Osteoblast (primary cell): Measurements from ENCODE around the gene EPC2. TPM values are rescaled to one million over a fixed set of nuclear protein-coding genes. Genes with fewer than 3 reads are reported as not detected.

Experiments
- DNase-seq: peaks from one replicate; pipeline ENCODE4 v3.0.0; 2011; ENCODE audit warnings: low spot score, mixed read lengths; ENCODE audit not compliant: insufficient read length; ENCODE audit errors: missing footprints
- H2AFZ ChIP-seq: 2 replicates; pipeline ENCODE4 v1.6.0; 2011; ENCODE audit warnings: mild to moderate bottlenecking, low read length
- H3K27ac ChIP-seq: 2 replicates; pipeline ENCODE4 v1.5.1; 2011; ENCODE audit warnings: mild to moderate bottlenecking, low read depth, low read length, moderate library complexity
- H3K27me3 ChIP-seq: 2 replicates; pipeline ENCODE4 v1.6.0; 2012; ENCODE audit warnings: mild to moderate bottlenecking, control low read depth, inconsistent platforms, low read length, moderate library complexity; ENCODE audit not compliant: insufficient read depth
- H3K36me3 ChIP-seq: 2 replicates; pipeline ENCODE4 v1.5.1; 2011; ENCODE audit warnings: mild to moderate bottlenecking, low read length, control low read depth, moderate library complexity; ENCODE audit not compliant: insufficient read depth
- H3K4me1 ChIP-seq: 2 replicates; pipeline ENCODE4 v1.5.1; 2011; ENCODE audit warnings: mild to moderate bottlenecking, low read length, control low read depth, moderate library complexity; ENCODE audit not compliant: insufficient read depth
- H3K4me2 ChIP-seq: 2 replicates; pipeline ENCODE4 v1.6.0; 2011; ENCODE audit warnings: mild to moderate bottlenecking, low read length; ENCODE audit not compliant: insufficient read depth
- H3K4me3 ChIP-seq: fragments of 200-600 bp; sonication (generic); 3 replicates; pipeline ENCODE4 v1.5.1; 2012; ENCODE audit warnings: mild to moderate bottlenecking, low read length, inconsistent platforms; ENCODE audit not compliant: insufficient read depth
- H3K79me2 ChIP-seq: 2 replicates; pipeline ENCODE4 v1.6.0; 2012; ENCODE audit warnings: mild to moderate bottlenecking, low read length, control low read depth, inconsistent platforms; ENCODE audit not compliant: insufficient read depth
- H3K9me3 ChIP-seq: 2 replicates; pipeline ENCODE4 v1.5.1; 2011; ENCODE audit warnings: low read depth, low read length, control low read depth
- H4K20me1 ChIP-seq: 2 replicates; pipeline ENCODE4 v1.6.0; 2012; ENCODE audit warnings: mild to moderate bottlenecking, low read length, control low read depth; ENCODE audit not compliant: insufficient read depth
- CTCF ChIP-seq: IDR thresholded peaks from 2 replicates; pipeline ENCODE4 v1.5.1; 2011; ENCODE audit warnings: mild to moderate bottlenecking, low read depth, low read length, moderate library complexity; ENCODE audit errors: extremely low read depth
- total RNA-seq: library from RNA; depleted of rRNA; stranded (reverse); fragments of >200 nt; gene quantifications from 2 replicates; pipeline ENCODE4 v1.2.3, GENCODE V29; 2012

Gene EPC2
- total RNA-seq, 1 donor = 29.3 TPM

GRCh38 chr2:148613231-148614013 lies 31.1 kb upstream of the EPC2 start:
- TF ChIP-seq CTCF = no peak
- H4K20me1 ChIP-seq = no peaks in the 10 kb centered on the region
- no peaks in the 10 kb centered on the region for H3K79me2 ChIP-seq
- peaks cover 10% of the 10 kb centered on the region for H3K4me1 ChIP-seq
- no peaks in the 10 kb centered on the region for H3K36me3 ChIP-seq
- no peak overlapping the region for H3K4me3 ChIP-seq
- no peak for DNase-seq
- H3K9me3 ChIP-seq = no peaks in the 10 kb centered on the region
- H3K27ac ChIP-seq = no peak overlapping the region
- no peak overlapping the region for H3K4me2 ChIP-seq
- peaks cover 4% of the 10 kb centered on the region for H3K27me3 ChIP-seq
- peak overlapping the region; percentile 62 for H2AFZ ChIP-seq

GRCh38 chr2:148614014-148614321 lies 30.6 kb upstream of the EPC2 start:
- Histone ChIP-seq H3K4me2 (peak overlapping the region; percentile 46), H3K4me1 (peaks cover 10% of the 10 kb centered on the region), H2AFZ (peak overlapping the region; percentile 62), H3K27me3 (peaks cover 4% of the 10 kb centered on the region), H3K9me3 (no peaks in the 10 kb centered on the region), H3K79me2 (no peaks in the 10 kb centered on the region), H3K36me3 (no peaks in the 10 kb centered on the region), H3K4me3 (no peak overlapping the region), H3K27ac (no peak overlapping the region), H4K20me1 (no peaks in the 10 kb centered on the region)
- no peak for DNase-seq
- no peak for TF ChIP-seq CTCF

GRCh38 chr2:148614322-148615049 lies 30.1 kb upstream of the EPC2 start:
- peak overlapping the region; percentile 46 for H3K4me2 ChIP-seq
- no peak for TF ChIP-seq CTCF

GRCh38 chr2:148615381-148615841 lies 29.1 kb upstream of the EPC2 start:
- no peak for TF ChIP-seq CTCF
- H4K20me1 ChIP-seq = no peaks in the 10 kb centered on the region
- H3K36me3 ChIP-seq = no peaks in the 10 kb centered on the region
- H3K27ac ChIP-seq = no peak overlapping the region
- no peak for DNase-seq
- H3K79me2 ChIP-seq = no peaks in the 10 kb centered on the region
- H3K27me3 ChIP-seq = peaks cover 4% of the 10 kb centered on the region
- H2AFZ ChIP-seq = peak overlapping the region; percentile 29
- H3K4me2 ChIP-seq = no peak overlapping the region
- H3K9me3 ChIP-seq = no peaks in the 10 kb centered on the region
- H3K4me3 ChIP-seq = no peak overlapping the region
- peaks cover 10% of the 10 kb centered on the region for H3K4me1 ChIP-seq

More at GRCh38 chr2:148614322-148615049, 30.1 kb upstream of the EPC2 start:
- Histone ChIP-seq H2AFZ (peak overlapping the region; percentile 63), H3K9me3 (no peaks in the 10 kb centered on the region), H3K79me2 (no peaks in the 10 kb centered on the region), H4K20me1 (no peaks in the 10 kb centered on the region), H3K4me3 (no peak overlapping the region), H3K27me3 (peaks cover 4% of the 10 kb centered on the region), H3K36me3 (no peaks in the 10 kb centered on the region), H3K27ac (no peak overlapping the region), H3K4me1 (peaks cover 10% of the 10 kb centered on the region)
- DNase-seq = no peak
